Activated T-cell treated with anti-CD3 and anti-CD28 coated beads for 24 hours (primary cell): Measurements from ENCODE around the gene B3GALT2.
"Not testable (repeated sequence)": the region's sequence is repeated elsewhere in the genome, so short reads cannot be mapped to it uniquely, and the experiment has no call there.

Experiments used
- DNase-seq: peaks from one replicate; pipeline ENCODE4 v3.0.0-alpha.2; 2020; ENCODE audit warnings: low read depth

The B3GALT2 gene, protein sequence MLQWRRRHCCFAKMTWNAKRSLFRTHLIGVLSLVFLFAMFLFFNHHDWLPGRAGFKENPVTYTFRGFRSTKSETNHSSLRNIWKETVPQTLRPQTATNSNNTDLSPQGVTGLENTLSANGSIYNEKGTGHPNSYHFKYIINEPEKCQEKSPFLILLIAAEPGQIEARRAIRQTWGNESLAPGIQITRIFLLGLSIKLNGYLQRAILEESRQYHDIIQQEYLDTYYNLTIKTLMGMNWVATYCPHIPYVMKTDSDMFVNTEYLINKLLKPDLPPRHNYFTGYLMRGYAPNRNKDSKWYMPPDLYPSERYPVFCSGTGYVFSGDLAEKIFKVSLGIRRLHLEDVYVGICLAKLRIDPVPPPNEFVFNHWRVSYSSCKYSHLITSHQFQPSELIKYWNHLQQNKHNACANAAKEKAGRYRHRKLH

GRCh38 chr1:193185901-193186731 lies at the start of gene B3GALT2:
Gene B3GALT2 (minus strand): TSS chr1:193186613. CDS start chr1:193181562, 5,051 bp downstream.
- no peak for DNase-seq

- DNase-seq, result no peak
Observed at GRCh38 chr1:193234530-193234929, 48.1 kb upstream of the B3GALT2 start.

DNA sequence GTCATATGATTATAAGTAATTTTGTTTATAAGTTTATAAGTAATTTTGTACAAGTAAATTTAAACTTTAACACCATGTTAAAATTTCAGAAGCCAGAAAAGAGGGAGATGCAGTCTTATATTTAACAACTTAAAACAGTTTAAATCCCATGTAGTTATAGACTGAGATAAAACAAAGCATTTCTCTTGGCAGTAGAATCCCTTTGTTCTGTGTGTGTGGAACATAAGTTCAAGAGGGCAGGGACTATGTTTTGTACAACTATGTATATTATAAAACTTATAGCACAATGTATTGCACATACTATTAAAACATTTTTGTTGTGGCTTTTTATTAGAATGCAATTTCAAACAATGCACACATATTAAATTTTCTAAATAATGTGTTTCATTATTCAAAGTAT lies 44.7 kb upstream of the B3GALT2 start:
- not testable (repeated sequence) for DNase-seq

- no peak for DNase-seq
Observed at GRCh38 chr1:193229136-193229535, 42.7 kb upstream of the B3GALT2 start.

DNA sequence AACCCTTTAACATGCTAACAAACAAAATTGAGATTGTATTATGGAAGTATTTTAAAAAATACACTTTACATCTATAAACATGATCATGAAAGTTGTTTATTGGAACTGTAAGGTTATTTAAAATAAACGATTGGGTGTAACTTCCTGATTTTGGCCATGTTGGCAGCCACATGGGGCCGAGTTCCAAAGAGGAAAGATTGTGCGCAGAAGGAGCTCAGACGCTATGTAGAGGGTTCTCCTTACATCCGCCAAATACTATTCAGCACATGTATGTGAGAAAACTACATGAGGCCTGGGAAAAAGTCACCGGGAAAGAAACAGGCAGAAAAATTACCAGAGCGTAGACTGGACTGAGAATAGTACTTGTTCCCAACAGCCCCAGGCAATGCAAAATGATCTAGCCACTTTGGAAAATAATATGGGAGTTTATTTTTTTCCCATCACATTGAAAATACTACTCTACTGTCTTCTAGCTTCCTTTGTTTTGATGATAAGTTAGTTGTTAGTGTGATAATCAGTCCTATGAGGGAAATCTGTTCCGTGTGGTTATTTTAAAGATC lies 35.7 kb upstream of the B3GALT2 start:
- DNase-seq, result no peak

GRCh38 chr1:193221651-193222050 lies 35.2 kb upstream of the B3GALT2 start:
- no peak for DNase-seq

- DNase-seq, result no peak
Observed at GRCh38 chr1:193219391-193219790, 33.0 kb upstream of the B3GALT2 start.

GRCh38 chr1:193216920-193217319 lies 30.5 kb upstream of the B3GALT2 start:
- no peak for DNase-seq

DNA sequence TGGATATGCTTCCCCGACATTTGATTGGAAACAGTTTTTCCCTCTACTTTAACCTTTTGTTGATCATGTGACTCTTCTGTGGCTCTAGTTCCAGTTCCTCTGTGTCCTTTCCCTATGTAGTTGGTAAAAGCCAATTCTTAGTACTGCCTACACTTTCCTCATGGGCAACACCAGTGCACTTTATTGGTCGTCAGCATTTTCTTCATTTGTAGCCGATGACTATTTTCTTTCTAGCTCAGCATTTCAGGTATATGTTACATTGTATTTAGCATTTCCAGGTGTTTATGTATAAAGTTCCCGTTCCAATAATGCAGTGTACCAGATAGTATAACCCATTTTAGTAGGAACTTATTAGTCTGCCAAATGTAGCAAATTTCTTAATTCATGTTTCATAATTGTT lies 27.6 kb upstream of the B3GALT2 start:
- no peak for DNase-seq

GRCh38 chr1:193212637-193213036 lies 26.2 kb upstream of the B3GALT2 start:
- no peak for DNase-seq

GRCh38 chr1:193211539-193211938 lies 25.1 kb upstream of the B3GALT2 start:
- no peak for DNase-seq

- no peak for DNase-seq
Observed at GRCh38 chr1:193210996-193211395, 24.6 kb upstream of the B3GALT2 start.

DNA sequence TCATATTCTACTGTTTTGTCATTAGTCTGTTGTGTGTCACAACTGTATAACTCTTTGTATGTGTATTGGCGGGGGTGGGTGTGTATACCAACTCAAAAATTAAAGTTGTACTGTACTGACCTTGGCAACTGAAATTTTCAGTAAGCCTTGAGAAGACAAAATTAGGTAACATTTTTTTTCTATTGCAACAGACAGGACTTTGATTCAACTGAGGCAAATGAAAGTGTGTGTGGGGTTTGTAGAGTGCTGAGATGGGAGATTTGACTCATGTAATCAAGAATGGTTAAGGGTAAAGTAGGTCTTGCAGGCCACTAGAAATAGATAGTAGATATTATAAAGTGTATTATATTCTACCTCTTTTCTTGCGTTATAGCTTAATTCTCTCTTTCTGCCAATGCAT lies 14.6 kb upstream of the B3GALT2 start:
- no peak for DNase-seq

GRCh38 chr1:193199940-193200339 lies 13.5 kb upstream of the B3GALT2 start:
- no peak for DNase-seq

GRCh38 chr1:193192586-193192985 lies 6.2 kb upstream of the B3GALT2 start:
- DNase-seq, result no peak

DNA sequence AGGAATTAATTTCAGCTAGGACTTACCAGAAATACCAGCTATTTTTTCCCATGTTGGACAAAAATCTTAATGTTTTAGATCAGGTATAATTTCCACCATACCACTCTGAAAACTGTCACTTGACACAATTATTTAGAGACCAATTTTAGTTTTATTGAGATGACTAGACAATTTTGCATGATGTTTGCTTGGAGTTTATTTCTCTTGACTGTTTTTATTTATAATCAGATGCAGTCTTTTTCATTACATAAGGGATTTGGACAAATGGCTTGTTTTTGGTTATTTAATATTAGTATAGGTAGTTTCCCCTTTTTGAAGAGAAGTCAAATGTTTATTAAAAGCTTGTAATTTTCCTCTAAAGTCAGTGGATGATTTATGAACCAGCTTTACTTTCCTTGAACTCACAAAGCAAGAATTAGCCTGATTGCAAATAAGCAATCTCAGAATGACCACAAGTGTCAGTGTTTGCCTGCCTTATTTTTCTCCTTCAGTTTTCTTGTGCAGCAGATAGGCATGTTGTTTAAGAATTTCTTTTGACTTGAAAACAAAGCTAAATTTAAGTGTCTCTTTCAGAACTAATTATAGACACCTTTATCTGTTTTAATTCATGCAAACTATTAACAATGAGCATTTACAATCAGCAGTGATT lies 3.8 kb upstream of the B3GALT2 start:
- no peak for DNase-seq

- DNase-seq, result no peak
Observed at GRCh38 chr1:193189442-193190095, 3.2 kb upstream of the B3GALT2 start.

- not testable (repeated sequence) for DNase-seq
Observed at GRCh38 chr1:193188915-193189314, 2.5 kb upstream of the B3GALT2 start.

GRCh38 chr1:193187114-193187513 lies 701 bp upstream of the B3GALT2 start:
- no peak for DNase-seq

GRCh38 chr1:193185211-193185610 lies 1.2 kb downstream of the B3GALT2 start:
- DNase-seq, result no peak

- DNase-seq, result no peak
Observed at GRCh38 chr1:193184776-193185175, 1.6 kb downstream of the B3GALT2 start.
